Stomach smooth muscle (tissue), 2 donors: ENCODE data around the gene ADIG.

Source experiments
- H3K27ac ChIP-seq: one replicate; pipeline ENCODE4 v1.7.0; 2013; ENCODE audit warnings: mild to moderate bottlenecking, low read length, inconsistent platforms
- H3K27me3 ChIP-seq, 2 donors: one replicate each; pipeline ENCODE4 v1.7.0; 2013; ENCODE audit warnings: low read length in 2 of 2; ENCODE audit not compliant: insufficient read depth in 2 of 2, control insufficient read depth in 1 of 2
- H3K36me3 ChIP-seq, 2 donors: one replicate each; pipeline ENCODE4 v1.7.0; 2013; ENCODE audit warnings: low read length in 2 of 2; ENCODE audit not compliant: control insufficient read depth in 2 of 2, insufficient read depth in 2 of 2
- H3K4me1 ChIP-seq: one replicate; pipeline ENCODE4 v1.7.0; 2013; ENCODE audit warnings: low read length; ENCODE audit not compliant: control insufficient read depth, insufficient read depth
- H3K4me3 ChIP-seq, 2 donors: one replicate each; pipeline ENCODE4 v1.7.0; 2013; ENCODE audit warnings: low read length in 2 of 2
- H3K9ac ChIP-seq, 2 donors: one replicate each; pipeline ENCODE4 v1.7.0; 2013; ENCODE audit warnings: low read length in 2 of 2, mild to moderate bottlenecking in 1 of 2
- H3K9me3 ChIP-seq, 2 donors: one replicate each; pipeline ENCODE4 v1.7.0; 2013; ENCODE audit warnings: low read length in 2 of 2; ENCODE audit not compliant: control insufficient read depth in 2 of 2
- donor health status: healthy.
- donor health status: Pancreatic carcinoma.

The ADIG gene

GRCh38 chr20:38602185-38602581, 21.2 kb downstream of the ADIG start:
- H3K36me3 ChIP-seq = no peaks in the 10 kb centered on the region
- H3K4me1 ChIP-seq = peaks cover 3% of the 10 kb centered on the region
- no peak overlapping the region for H3K27ac ChIP-seq
- H3K4me3 ChIP-seq = no peak overlapping the region
- H3K9me3 ChIP-seq = peaks cover 2 to 3% of the 10 kb centered on the region in 2 donors
- no peak overlapping the region for H3K9ac ChIP-seq
- peaks cover 34 to 36% of the 10 kb centered on the region in 2 donors for H3K27me3 ChIP-seq

- Histone ChIP-seq H3K27ac (no peak overlapping the region), H3K36me3 (no peaks in the 10 kb centered on the region), H3K9ac (no peak overlapping the region), H3K9me3 (peaks cover 2 to 3% of the 10 kb centered on the region in 2 donors), H3K4me3 (no peak overlapping the region), H3K27me3 (peaks cover 38 to 39% of the 10 kb centered on the region in 2 donors), H3K4me1 (peaks cover 3% of the 10 kb centered on the region)
Measured at GRCh38 chr20:38603286-38603685, 22.3 kb downstream of the ADIG start.

GRCh38 chr20:38604873-38605303, 23.9 kb downstream of the ADIG start:
- peaks cover 3% of the 10 kb centered on the region for H3K4me1 ChIP-seq

GRCh38 chr20:38607351-38607750, 26.4 kb downstream of the ADIG start:
- no peak overlapping the region for H3K4me3 ChIP-seq
- H3K9ac ChIP-seq = no peak overlapping the region
- no peaks in the 10 kb centered on the region for H3K36me3 ChIP-seq
- H3K9me3 ChIP-seq = peaks cover 2 to 3% of the 10 kb centered on the region in 2 donors
- H3K4me1 ChIP-seq = no peaks in the 10 kb centered on the region
- no peak overlapping the region for H3K27ac ChIP-seq
- peaks cover 23% of the 10 kb centered on the region in 2 donors for H3K27me3 ChIP-seq

More at GRCh38 chr20:38604873-38605303, 23.9 kb downstream of the ADIG start:
- H3K9me3 ChIP-seq = peaks cover 2 to 3% of the 10 kb centered on the region in 2 donors
- no peak overlapping the region for H3K4me3 ChIP-seq
- H3K27ac ChIP-seq = no peak overlapping the region
- H3K36me3 ChIP-seq = no peaks in the 10 kb centered on the region
- peaks cover 36 to 43% of the 10 kb centered on the region in 2 donors for H3K27me3 ChIP-seq
- no peak overlapping the region for H3K9ac ChIP-seq

GRCh38 chr20:38608188-38608587, 27.2 kb downstream of the ADIG start:
- peaks cover 17 to 20% of the 10 kb centered on the region in 2 donors for H3K27me3 ChIP-seq
- no peaks in the 10 kb centered on the region for H3K36me3 ChIP-seq
- H3K4me1 ChIP-seq = no peaks in the 10 kb centered on the region
- H3K4me3 ChIP-seq = no peak overlapping the region
- no peak overlapping the region for H3K9ac ChIP-seq
- H3K27ac ChIP-seq = no peak overlapping the region
- peaks cover 0 to 2% of the 10 kb centered on the region in 2 donors for H3K9me3 ChIP-seq

GRCh38 chr20:38609815-38610214, 28.8 kb downstream of the ADIG start:
- Histone ChIP-seq H3K9me3 (no peaks in the 10 kb centered on the region), H3K4me3 (no peak overlapping the region), H3K36me3 (no peaks in the 10 kb centered on the region), H3K9ac (no peak overlapping the region), H3K4me1 (no peaks in the 10 kb centered on the region), H3K27me3 (peaks cover 14 to 15% of the 10 kb centered on the region in 2 donors), H3K27ac (no peak overlapping the region)

GRCh38 chr20:38610521-38610920, 29.5 kb downstream of the ADIG start:
- Histone ChIP-seq H3K9me3 (no peaks in the 10 kb centered on the region), H3K27ac (no peak overlapping the region), H3K4me1 (no peaks in the 10 kb centered on the region), H3K9ac (no peak overlapping the region), H3K4me3 (no peak overlapping the region), H3K27me3 (peaks cover 12 to 15% of the 10 kb centered on the region in 2 donors), H3K36me3 (no peaks in the 10 kb centered on the region)

- H3K36me3 ChIP-seq = no peaks in the 10 kb centered on the region
- H3K27ac ChIP-seq = no peak overlapping the region
- no peaks in the 10 kb centered on the region for H3K4me1 ChIP-seq
- H3K4me3 ChIP-seq = no peak overlapping the region
- H3K9ac ChIP-seq = no peak overlapping the region
- no peaks in the 10 kb centered on the region for H3K9me3 ChIP-seq
- H3K27me3 ChIP-seq = peaks cover 13 to 17% of the 10 kb centered on the region in 2 donors
Measured at GRCh38 chr20:38612751-38613515, 31.9 kb downstream of the ADIG start.

GRCh38 chr20:38615283-38615682, 34.3 kb downstream of the ADIG start:
- peaks cover 11 to 20% of the 10 kb centered on the region in 2 donors for H3K27me3 ChIP-seq

GRCh38 chr20:38616457-38616856, 35.5 kb downstream of the ADIG start:
- Histone ChIP-seq H3K36me3 (no peaks in the 10 kb centered on the region), H3K4me1 (no peaks in the 10 kb centered on the region), H3K9ac (no peak overlapping the region), H3K4me3 (no peak overlapping the region), H3K9me3 (no peaks in the 10 kb centered on the region), H3K27ac (no peak overlapping the region), H3K27me3 (peaks cover 11 to 20% of the 10 kb centered on the region in 2 donors)

More at GRCh38 chr20:38615283-38615682, 34.3 kb downstream of the ADIG start:
- Histone ChIP-seq H3K4me3 (no peak overlapping the region), H3K36me3 (no peaks in the 10 kb centered on the region), H3K9ac (no peak overlapping the region), H3K27ac (no peak overlapping the region), H3K9me3 (no peaks in the 10 kb centered on the region), H3K4me1 (no peaks in the 10 kb centered on the region)
